Tibial nerve (tissue), 4 donors: ENCODE measurements around the gene MCRIP1.

ENCODE experiments used
- EP300 ChIP-seq, 2 donors: sonication (generic); formaldehyde crosslinking; IDR thresholded peaks; one replicate each; pipeline ENCODE4 v1.6.1; 2017; ENCODE audit warnings: antibody characterized with exemption in 2 of 2, mild to moderate bottlenecking in 1 of 2
- POLR2A ChIP-seq, 2 donors: fragments of 450-650 bp; IDR thresholded peaks; one replicate each; pipeline ENCODE4 v1.6.1; 2017; ENCODE audit warnings: antibody characterized with exemption in 2 of 2, mild to moderate bottlenecking in 2 of 2, moderate library complexity in 2 of 2
- TF ChIP-seq, protein P1 (sequence below), 5 experiments: fragments of 200-600 bp in 3 of 5; fragments of 450-650 bp in 2 of 5; sonication (generic) in 3 of 5; IDR thresholded peaks; one replicate each; pipeline ENCODE4 v1.5.1; 2016 to 2019; ENCODE audit warnings: antibody characterized with exemption in 5 of 5, mild to moderate bottlenecking in 3 of 5, moderate library complexity in 2 of 5

DNA sequence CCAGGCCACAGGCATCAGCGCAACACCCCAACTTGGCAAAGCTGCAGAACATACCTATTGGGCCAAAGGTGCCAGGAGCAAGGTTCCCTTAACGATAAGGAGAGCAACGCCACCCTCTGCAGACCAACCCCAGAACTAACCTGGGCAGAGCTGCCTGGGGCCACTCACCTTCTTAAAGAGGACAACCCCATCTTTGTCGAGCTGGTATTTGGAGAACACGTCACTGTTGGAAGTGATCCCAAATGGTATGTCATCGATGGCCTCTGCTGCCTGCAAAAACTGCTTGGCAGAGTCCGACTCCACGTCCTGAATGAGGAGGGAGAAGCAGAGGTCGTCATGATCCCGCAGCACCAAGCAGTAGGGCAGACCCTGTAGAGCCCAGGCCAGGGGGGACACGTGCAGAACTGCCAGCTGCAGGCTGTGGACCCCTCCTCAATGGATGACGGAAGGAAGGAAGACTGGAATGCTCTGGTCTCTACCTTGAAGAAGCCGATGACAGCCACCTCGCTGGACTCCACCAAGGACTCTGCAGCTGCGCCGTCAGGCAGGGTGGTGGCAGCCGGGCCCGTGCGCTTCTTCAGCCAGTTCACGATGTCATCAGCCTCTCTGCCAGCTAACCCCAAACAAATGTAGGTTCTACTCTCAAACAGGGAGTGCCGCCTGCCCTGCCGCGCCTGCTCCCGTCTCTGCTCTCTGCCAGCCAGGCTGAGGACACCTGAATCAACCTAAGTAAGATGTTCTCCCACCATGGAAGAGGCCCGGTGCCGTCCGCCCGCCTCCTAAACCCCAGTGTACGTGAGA lies 22.1 kb upstream of the MCRIP1 start:
- TF ChIP-seq POLR2A (IDR thresholded peaks at IDR 0.05) (no peak), EP300 (IDR thresholded peaks at IDR 0.05) (no peak)
- TF ChIP-seq, protein P1, sequence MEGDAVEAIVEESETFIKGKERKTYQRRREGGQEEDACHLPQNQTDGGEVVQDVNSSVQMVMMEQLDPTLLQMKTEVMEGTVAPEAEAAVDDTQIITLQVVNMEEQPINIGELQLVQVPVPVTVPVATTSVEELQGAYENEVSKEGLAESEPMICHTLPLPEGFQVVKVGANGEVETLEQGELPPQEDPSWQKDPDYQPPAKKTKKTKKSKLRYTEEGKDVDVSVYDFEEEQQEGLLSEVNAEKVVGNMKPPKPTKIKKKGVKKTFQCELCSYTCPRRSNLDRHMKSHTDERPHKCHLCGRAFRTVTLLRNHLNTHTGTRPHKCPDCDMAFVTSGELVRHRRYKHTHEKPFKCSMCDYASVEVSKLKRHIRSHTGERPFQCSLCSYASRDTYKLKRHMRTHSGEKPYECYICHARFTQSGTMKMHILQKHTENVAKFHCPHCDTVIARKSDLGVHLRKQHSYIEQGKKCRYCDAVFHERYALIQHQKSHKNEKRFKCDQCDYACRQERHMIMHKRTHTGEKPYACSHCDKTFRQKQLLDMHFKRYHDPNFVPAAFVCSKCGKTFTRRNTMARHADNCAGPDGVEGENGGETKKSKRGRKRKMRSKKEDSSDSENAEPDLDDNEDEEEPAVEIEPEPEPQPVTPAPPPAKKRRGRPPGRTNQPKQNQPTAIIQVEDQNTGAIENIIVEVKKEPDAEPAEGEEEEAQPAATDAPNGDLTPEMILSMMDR (IDR thresholded peaks at IDR 0.05), result no peak
